ENCODE results near the gene A2M.

The A2M gene

DNA sequence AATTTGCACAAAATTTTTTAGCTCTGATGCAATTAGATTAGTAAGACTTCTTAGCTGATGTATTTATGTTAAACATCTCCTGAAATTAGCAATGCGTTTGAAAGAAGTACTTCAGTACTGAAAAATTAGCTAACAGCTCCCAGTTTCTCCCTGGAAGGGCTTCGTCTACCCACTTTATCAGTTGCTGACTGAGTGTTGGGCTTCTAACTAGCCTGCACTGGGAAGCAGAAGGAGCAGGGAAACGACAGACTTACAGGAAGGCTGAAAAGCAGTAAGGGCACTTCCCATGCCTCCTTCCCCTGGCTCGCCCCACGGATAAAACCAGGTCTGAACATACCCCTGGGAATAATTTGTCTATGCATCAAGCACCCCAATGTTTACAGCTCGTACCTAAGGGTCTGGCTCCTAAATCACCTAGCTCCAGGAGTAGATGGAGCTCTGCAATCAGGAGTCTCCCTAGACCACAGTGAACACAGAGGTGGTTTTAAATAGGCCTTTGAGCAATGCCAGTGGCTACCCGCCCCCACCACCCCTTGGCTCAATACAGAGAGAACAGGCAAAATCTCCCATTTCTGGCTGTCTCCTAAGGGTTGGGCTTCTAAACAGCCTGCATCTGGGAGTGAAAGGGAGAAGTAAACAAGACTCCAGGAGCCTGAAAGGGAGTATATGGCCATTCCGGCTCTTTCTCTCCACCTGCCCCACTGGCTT, 23.7 kb downstream of the A2M start:
- TF ChIP-seq, protein P1, sequence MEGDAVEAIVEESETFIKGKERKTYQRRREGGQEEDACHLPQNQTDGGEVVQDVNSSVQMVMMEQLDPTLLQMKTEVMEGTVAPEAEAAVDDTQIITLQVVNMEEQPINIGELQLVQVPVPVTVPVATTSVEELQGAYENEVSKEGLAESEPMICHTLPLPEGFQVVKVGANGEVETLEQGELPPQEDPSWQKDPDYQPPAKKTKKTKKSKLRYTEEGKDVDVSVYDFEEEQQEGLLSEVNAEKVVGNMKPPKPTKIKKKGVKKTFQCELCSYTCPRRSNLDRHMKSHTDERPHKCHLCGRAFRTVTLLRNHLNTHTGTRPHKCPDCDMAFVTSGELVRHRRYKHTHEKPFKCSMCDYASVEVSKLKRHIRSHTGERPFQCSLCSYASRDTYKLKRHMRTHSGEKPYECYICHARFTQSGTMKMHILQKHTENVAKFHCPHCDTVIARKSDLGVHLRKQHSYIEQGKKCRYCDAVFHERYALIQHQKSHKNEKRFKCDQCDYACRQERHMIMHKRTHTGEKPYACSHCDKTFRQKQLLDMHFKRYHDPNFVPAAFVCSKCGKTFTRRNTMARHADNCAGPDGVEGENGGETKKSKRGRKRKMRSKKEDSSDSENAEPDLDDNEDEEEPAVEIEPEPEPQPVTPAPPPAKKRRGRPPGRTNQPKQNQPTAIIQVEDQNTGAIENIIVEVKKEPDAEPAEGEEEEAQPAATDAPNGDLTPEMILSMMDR (IDR thresholded peaks at IDR 0.05), result no peak

DNA sequence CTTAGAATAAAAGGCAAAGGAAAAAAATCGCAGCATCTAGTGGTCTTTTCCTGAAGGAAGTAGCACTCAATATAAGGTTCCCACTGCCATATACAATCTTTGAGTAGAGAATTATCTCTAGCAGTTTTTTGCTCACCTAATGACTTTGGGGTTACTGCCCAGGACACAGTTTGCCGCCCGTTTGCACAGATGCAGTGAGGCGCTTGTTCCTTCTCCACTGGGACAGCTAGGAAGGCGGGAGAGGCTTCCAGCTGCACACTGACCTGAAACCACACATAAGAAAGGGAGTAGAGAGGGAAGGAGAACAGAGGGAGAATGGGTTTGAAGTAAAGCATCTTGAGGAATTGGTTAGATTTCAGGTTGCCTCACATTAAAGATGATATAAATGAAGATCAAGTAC, 25.5 kb downstream of the A2M start:
- TF ChIP-seq, protein P1 (IDR thresholded peaks at IDR 0.05), result no peak

DNA sequence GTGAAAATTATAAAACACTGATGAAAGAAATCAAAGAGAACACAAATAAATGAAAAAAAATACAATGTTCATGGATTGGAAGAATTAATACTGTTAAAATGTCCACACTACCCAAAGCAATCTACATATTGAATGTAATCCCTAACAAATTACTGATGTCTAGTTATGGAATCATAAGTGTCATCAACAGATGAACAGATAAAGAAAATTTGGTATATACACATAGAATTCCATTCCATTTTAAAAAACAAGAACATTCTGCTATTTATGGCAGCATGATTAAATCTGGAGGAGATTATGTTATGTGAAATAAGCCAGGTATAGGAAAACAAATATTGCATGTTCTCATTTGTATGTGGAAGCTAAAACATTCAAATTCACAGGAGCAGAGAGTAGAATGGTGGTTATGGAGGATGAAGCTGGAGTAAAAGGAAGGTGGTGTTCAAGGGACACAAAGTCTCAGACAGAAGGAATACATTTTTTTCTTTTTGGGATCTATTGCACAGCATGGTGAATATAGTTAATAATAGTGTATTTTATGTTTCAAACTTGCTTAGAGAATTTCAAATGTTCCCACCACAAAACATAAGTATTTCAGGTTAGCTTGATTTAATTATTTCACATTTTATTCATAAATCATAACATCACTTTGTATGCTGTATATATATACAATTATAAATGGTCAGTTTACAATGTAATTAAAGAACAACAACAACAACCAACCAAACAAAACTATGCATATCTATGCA, 28.5 kb downstream of the A2M start:
- TF ChIP-seq, protein P1 (IDR thresholded peaks at IDR 0.05), result no peak

DNA sequence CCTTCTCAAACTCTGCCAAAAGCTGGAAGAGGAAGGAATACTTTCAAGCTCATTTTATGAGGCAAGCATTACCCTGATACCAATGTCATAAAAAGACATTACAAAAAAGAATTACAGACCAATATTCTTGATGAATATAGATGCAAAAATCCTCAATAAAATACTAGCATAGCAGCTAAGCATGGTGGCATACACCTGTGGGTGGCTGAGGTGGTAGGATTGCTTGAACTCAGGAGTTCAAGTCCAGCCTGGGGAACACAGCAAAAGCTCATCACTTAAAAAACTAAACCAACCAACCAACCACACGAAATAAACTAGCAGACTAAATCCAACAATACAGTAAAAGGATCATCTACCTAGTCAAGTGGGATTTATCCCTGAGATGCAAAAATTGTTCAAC, 29.6 kb downstream of the A2M start:
- TF ChIP-seq, protein P1 (IDR thresholded peaks at IDR 0.05), result no peak

DNA sequence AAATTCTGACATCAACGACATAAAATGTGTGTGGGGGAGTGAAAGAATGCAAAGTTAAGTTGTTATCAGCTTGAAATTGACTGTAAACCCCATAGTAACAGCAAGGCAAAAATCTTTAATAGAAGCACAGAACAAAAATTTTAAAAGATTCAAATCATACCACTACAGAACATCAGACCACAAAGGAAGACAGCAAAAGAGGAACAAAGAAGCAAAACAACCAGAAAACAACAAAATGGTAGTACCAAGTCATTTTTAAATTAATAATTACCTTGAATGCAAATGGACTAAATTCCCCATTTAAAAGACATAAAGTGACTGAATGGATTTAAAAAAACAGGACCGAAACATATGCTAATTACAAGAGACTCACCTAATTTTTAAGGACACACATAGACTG, 31.3 kb downstream of the A2M start:
- TF ChIP-seq, protein P1 (IDR thresholded peaks at IDR 0.05), result no peak

DNA sequence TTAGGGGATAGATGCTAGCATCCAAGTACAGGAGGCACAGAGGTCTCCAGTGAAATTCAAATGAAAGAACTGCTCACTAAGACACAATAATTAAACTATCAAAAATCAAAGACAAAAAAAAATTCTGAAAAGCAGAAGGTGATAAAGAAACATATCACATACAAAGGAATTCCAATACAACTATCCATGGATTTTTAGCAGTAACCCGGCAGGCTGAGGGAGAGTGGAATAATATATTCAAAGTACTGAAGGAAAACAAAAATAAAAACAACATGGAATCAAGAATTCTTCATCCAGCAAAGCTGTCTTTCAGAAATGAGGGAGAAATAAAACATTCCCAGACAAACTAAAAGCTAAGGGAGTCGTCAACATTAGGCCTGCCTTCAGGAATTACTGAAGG, 31.9 kb downstream of the A2M start:
- TF ChIP-seq, protein P1 (IDR thresholded peaks at IDR 0.05), result no peak

DNA sequence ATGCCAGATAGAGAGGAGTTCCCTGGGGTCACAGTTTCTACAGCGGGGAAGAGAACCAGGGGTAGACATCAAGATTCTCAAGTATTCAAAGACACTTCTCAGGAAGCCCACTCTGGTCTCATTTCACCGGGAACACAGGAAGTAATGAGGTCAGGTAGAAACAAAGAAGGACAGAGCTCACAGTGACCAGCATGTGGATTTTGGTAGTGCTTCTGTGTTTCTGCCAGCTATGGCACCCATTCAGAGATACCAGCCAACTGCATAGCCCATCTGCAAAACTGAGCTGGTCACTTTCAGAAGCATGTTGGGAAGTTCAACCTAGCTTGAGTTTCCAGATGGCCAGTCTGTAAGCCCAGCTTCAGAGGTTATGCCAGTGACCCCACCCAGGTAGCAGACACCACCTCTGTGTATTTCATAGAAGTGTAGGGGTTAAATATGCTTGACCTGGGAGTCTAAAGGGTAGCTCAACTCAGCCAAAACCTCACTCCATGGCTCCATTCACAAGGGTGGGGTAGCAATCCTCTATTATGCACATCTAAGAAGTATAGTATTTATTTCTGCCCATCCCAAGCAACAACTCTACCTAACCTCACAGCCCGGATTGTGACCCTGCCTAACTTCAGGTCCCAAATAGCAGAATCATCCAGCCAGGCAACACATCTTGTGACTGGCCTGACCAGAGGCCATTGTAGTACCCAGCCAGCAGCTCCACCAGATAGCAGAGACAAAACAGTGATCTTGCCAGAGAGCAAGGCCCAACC, 33.9 kb downstream of the A2M start:
- TF ChIP-seq, protein P1 (IDR thresholded peaks at IDR 0.05), result no peak

Data from LNCAP (cell line).